WI38 (cell line): Measurements from ENCODE around the gene S1PR5.
"Not testable (repeated sequence)": the region's sequence is repeated elsewhere in the genome, so short reads cannot be mapped to it uniquely, and the experiment has no call there.

Experiments used
- H3K4me3 ChIP-seq: 2 replicates; pipeline ENCODE4 v1.5.1; 2011; ENCODE audit warnings: low read depth, mild to moderate bottlenecking, control low read depth, low read length
- CTCF ChIP-seq: IDR thresholded peaks from 2 replicates; pipeline ENCODE4 v1.5.1; 2012; ENCODE audit warnings: low read depth, mild to moderate bottlenecking, control low read depth, low read length

Gene S1PR5

GRCh38 chr19:10544242-10544752 is 27.1 kb upstream of the S1PR5 start:
- H3K4me3 ChIP-seq, result peak overlapping the region; percentile 91
- TF ChIP-seq CTCF, result no peak

DNA sequence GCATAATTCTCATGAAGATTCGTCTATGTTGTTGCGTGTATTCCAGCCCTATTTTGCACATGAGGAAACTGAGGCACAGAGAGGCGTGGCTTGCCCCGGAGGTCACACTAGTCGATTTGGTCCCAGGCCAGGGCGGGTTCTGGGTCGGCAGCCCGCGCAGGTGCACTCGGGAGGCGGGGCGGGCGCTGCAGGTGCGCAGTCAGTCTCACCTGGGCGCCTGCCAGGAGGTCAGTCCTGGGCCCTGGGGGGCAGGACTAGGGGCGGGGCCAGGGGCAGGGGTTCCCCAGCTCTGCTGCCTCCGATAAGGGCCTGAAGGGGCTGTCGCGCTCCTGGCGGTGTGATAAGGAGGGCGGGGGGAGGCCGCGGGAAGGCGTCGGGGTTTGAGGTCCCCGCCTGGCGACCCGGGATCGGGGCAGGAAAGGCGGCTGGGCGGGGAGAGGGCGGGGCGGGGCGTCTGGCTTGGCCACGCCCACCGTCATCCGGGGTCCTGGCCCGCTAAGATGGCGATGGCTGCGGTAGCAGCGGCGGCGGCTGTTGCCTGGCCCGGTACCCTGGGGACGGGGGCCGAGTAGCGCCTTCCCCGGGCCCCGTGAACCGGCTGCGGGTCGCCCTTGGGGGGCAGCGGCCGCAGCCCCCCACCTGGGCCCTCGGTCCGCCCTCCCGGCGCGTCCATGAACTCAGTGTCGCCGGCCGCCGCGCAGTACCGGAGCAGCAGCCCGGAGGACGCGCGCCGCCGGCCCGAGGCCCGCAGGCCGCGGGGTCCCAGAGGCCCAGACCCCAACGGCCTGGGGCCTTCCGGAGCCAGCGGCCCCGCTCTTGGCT is 26.4 kb upstream of the S1PR5 start, which contains the start of gene ATG4D:
Gene ATG4D (plus strand): TSS at position 485 of the 822 bp plus-strand sequence. CDS start 187 bp downstream, at position 672.
- H3K4me3 ChIP-seq, result peak within 1 kb of the TSS; percentile 91
- no peak for TF ChIP-seq CTCF

GRCh38 chr19:10543059-10543419 is 25.8 kb upstream of the S1PR5 start:
- H3K4me3 ChIP-seq, result peak overlapping the region; percentile 91
- TF ChIP-seq CTCF, result no peak

- not testable (repeated sequence) for H3K4me3 ChIP-seq
Observed at GRCh38 chr19:10539016-10539415, 21.8 kb upstream of the S1PR5 start.

DNA sequence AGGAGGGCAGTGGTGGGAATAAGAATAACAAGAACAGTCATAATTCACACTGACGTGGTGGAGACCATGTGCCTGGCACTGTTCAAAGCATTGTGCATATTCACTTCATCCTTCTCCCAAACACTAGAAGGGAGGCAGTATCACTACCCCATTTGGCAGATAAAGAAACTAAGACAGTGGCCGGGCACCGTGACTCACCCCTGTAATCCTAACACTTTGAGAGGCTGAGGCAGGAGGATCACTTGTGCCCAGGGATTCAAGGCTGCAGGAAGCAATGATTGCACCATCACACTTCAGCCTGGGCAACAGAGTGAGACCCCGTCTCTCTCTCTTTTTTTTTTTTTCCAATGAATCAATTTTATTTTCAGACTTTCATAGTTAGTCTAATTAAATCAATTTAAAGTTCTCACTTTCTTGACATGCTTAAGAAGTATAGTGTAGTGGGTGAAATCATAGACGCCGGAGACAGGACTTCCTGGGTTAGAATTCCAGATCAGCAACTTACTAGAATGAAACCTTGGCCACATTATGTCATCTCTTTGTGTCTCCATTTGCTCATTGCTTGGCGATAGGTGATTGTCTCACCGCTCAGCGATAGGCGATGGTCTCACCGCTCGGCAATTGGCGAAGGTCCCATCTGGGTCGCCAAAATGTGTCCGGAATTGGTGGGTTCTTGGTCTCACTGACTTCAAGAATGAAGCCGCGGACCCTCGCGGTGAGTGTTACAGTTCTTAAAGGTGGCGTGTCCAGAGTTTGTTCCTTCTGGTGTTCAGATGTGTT is 21.1 kb upstream of the S1PR5 start:
- TF ChIP-seq CTCF, result no peak
- no peak overlapping the region for H3K4me3 ChIP-seq

- no peak overlapping the region for H3K4me3 ChIP-seq
- TF ChIP-seq CTCF, result no peak
Observed at GRCh38 chr19:10537668-10538067, 20.4 kb upstream of the S1PR5 start.

DNA sequence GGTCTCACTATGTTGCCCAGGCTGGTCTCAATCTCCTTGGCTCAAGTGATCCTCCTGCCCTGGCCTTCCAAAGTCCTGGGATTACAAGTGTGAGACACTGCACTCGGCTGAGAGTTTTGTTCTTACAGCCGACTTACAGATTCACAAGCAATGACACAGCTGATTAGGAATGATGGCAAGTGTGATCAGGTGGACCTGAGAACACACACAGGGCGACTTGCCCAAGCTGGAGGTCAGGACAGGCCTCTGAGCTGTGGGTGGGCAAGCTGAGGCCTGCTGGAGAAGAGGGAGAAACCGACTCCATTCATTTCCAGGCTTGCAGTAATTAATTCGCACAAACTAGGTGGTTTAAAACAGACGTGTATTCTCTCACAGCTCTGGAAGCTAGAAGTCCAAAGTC is 18.4 kb upstream of the S1PR5 start:
- H3K4me3 ChIP-seq, result no peak overlapping the region
- TF ChIP-seq CTCF, result no peak
